ENCODE data around the gene ROMO1.

The ROMO1 gene

GRCh38 chr20:35699127-35699956, at the start of gene ROMO1, which contains the start of gene NFS1:
Gene ROMO1, plus strand, starts transcription at chr20:35699405. Its CDS starts 228 bp downstream, at chr20:35699633.
Gene NFS1, minus strand, starts transcription at chr20:35699352. Its CDS starts 64 bp downstream, at chr20:35699288.
- DNase-seq (ENCODE audit: low read depth in 2 of 2, low spot score in 1 of 2): peak; percentile 60 to 71

DNA sequence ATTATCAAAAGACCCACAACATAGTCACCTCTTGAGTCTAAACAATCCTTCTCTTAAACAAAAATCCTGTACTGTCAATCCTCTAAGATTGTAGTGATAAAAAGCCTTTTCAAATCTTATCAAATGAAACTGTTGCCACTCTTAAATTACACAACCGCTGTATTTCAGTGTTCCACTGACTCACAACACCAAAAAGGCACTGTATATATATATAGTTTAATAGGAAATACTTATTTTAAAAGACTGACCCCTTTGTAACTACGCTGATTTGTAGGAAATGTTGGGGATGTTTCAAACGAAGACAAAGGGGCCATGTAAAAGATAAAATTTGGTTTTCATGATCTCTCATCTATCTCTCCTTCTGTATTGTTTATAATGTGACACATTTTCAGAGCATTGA, 48.6 kb upstream of the ROMO1 start:
- no peak for DNase-seq (ENCODE audit: low read depth in 2 of 2, low spot score in 1 of 2)

GRCh38 chr20:35651958-35652357, 47.2 kb upstream of the ROMO1 start:
- no peak for DNase-seq (ENCODE audit: low read depth in 2 of 2, low spot score in 1 of 2)

- no peak for DNase-seq (ENCODE audit: low read depth in 2 of 2, low spot score in 1 of 2)
These were observed 46.4 kb upstream of the ROMO1 start for GRCh38 chr20:35652641-35653429.

DNA sequence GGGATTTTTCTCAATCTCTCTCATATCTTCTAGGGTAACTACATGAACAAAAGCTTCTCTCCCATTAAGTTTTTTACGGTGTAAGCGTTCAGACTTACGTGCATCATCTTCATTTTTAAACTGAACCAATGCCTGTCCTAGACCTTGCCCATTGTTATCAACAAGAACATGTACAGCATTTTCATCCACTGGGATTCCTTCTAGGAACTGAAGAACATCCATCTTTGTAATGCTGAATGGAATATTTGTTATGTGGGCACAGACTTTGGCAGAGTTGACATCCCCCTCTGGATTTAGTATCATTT, 45.8 kb upstream of the ROMO1 start:
- no peak for DNase-seq (ENCODE audit: low read depth in 2 of 2, low spot score in 1 of 2)

DNA sequence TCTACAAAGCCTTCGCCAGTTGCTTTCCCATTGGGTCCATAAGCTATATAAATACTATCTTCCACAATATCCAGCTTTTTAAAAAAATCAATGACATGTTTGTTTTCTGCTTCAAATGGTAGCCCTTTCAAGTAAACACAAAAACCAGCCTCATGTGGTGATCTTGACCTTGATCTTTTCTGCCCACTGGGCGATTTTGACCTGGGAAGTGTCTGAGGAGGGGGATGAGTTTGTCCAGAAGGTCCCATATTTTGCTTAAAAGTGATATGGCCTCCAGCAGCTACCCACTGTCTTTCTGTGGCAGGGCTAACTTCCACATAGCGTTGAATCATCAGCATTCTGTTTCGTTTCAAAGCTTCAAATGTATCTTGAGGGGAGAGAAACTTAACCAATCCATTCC, 45.3 kb upstream of the ROMO1 start:
- no peak for DNase-seq (ENCODE audit: low read depth in 2 of 2, low spot score in 1 of 2)

DNA sequence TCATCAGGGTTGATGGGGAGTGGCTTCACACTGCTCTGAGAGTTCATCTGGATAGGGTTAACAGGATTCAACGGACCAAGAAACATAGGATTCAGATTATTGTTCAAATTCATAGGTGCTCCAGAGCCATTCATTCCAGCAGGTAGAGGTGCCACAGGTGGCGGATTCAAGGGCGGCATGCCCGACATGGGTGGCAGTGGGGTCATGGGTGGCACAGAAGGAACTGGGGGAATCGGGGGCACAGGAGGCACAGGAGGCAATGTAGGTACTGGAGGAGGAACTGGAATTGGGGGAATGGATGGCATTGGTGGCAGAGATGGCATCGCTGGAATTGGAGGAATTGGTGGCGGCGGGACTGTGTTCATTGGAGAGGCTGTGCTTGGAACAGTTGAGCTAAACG, 44.8 kb upstream of the ROMO1 start:
- DNase-seq (ENCODE audit: low read depth in 2 of 2, low spot score in 1 of 2): no peak

- no peak for DNase-seq (ENCODE audit: low read depth in 2 of 2, low spot score in 1 of 2)
These were observed 41.9 kb upstream of the ROMO1 start for GRCh38 chr20:35657271-35657670.

GRCh38 chr20:35660122-35660937, 38.9 kb upstream of the ROMO1 start:
- DNase-seq (ENCODE audit: low read depth in 2 of 2, low spot score in 1 of 2): no peak

DNA sequence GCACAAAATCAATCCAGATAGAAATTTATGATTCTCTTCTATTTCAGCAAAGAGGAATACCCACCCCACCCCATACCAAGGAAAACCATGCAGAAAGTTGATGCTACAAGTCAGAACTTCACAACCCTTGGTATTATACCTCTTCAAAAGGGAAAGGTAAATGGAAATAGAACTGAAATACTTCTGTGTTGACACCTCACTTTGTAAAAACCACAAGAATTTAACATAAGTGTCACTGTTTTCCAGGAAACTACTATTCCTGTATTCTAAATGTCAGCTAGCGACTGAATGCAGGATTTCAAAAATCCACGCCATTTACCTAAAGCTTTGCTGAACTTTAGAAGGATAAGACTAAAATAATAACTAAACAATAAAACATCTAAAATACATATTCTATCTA, 38.2 kb upstream of the ROMO1 start:
- no peak for DNase-seq (ENCODE audit: low read depth in 2 of 2, low spot score in 1 of 2)

DNA sequence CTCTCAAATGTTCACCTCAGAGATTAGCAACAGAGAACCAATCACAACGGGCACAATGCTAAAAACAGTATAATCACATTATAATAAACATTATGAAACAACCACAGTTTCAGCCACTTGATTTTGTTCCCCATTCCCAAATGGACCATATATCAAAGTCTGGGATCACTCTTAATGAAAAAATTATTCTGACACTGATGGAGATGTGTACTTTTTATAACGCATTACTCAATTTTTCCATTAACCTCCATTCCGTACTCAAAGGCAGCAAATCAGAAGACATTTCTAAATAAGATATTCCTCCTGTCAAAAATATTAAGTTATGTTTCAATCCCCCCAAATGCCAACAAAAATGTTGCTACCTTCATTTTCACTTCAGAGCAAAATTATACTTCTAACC, 37.3 kb upstream of the ROMO1 start:
- DNase-seq (ENCODE audit: low read depth in 2 of 2, low spot score in 1 of 2): no peak

DNA sequence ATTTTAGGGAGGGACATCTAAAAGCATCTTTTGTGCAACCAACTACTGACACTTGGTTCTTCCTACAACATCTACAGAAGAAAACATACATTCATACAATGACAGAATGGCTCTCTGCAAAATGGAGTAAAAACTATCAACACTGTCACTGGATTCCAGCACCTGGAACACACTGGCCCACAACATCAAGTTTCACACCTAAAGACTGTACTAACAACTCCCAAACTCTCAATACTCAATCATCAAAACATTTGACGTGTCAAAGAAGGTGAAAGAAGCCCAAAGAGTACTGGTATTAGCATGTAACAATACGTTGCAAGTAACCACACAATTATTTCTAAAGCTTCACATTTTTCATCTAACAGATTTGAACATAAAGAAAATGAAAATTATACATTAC, 36.7 kb upstream of the ROMO1 start:
- DNase-seq (ENCODE audit: low read depth in 2 of 2, low spot score in 1 of 2): no peak

DNA sequence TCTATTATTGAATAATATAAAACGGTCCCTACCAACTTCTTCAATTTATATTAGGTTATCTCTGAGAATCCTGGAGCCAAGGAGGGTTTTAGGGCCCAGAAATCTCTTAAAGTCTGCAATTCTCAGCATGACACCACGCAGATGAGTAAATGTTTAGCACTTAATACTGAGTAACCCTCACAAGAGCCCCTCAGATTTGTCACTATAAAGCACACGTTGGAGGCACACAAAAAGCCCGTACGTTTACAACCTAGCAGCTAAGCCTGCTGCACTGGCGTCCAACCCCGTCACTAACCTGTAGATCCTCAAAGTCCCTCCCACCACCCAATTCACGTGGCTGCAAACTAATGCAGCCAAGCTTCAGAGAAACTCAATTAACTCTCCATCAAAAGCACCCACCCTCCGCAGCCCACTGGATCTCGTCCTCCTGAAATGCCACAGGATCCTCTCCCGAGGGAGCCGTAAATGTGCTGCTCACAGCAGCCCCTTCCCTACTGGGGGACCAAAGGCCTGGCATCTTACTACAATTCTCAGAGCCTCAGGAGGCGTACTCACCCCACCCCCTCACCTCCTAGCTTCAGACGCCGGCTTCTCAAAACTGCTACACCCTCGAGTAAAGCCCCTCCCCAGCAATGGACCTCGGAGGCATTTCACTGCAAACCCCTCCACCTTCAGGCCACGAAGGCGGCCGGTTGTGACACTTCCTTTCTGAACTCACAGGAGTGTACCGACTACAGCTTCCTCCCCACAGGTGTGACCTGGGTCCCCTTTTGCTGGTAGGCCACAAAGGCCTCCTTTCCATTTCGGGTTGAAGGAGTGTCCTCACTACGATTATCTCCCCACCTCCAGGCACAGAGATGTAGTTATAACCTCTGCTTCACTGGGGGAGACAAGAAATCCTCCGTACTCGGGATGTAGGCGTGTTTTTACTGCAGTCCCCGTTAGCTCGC, 35.4 kb upstream of the ROMO1 start:
- DNase-seq (ENCODE audit: low read depth in 2 of 2, low spot score in 1 of 2): peak; percentile 19 to 35

DNA sequence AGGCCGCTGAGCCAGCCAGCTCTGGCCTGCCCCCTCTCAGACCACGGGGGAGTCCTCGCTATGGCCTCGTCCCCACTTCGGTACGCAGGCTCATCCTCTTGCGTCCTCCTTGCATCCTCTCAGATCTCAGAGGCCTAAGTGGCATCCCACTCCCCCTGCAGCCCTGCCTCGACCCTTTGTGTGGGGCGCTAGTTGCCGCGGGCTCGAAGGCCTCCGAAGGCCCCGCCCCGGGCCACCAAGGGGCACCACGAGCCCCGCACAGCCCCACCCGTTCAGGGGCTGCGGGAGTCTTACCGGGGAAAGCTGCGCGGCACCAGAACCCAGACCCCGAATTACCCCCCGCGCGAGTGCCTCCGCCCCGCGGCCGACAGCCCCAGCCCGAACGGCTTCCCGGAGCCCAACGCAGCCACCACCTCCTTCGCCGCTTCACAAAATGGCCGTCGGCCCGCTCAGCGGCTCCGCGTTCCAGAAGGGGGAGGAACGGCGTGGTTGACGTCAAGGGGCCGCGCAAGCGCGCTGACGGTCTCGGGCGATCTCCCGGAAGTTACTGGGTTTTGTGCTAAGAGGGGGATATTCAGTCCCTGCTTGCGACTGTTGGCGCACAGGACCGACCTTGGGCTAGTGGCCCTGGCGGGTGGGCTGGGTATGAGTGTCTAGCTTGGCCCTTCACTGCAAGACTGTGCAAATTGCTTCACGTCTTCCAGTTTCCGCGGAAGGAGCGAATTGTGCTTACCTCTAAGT, 34.6 kb upstream of the ROMO1 start, which contains the start of the genes CPNE1 and RBM12:
CPNE1 (minus strand) TSS at position 435 of the 741 bp plus-strand sequence. CDS start 31,977 bp downstream, outside the sequence.
RBM12 (minus strand) TSS at position 435 of the 741 bp plus-strand sequence. CDS start 9,578 bp downstream, outside the sequence.
- DNase-seq (ENCODE audit: low read depth in 2 of 2, low spot score in 1 of 2): peak; percentile 80 to 86

GRCh38 chr20:35665949-35666288, 33.3 kb upstream of the ROMO1 start:
- no peak for DNase-seq (ENCODE audit: low read depth in 2 of 2, low spot score in 1 of 2)

- no peak for DNase-seq (ENCODE audit: low read depth in 2 of 2, low spot score in 1 of 2)
These were observed 30.0 kb upstream of the ROMO1 start for GRCh38 chr20:35669221-35669620.

DNA sequence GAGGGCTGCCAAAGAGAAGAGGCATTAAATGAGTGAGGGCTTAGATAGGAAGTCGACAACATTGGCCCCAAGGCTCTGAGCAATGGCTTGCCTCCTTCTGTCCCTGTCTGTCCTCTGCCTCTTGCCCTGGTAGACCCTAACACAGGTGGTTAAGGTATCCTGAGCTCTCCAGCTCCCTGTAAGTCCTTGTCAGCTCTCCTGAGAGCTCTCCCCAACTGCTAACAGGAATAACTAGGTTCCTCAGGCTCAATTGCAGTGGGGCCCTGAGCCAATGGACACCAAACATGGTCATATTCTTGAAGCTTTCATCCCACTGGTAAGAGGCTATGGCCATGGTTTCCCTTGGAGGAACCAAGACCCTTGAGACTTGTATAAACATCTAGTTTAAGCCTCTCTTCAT, 29.5 kb upstream of the ROMO1 start:
- DNase-seq (ENCODE audit: low read depth in 2 of 2, low spot score in 1 of 2): no peak

DNA sequence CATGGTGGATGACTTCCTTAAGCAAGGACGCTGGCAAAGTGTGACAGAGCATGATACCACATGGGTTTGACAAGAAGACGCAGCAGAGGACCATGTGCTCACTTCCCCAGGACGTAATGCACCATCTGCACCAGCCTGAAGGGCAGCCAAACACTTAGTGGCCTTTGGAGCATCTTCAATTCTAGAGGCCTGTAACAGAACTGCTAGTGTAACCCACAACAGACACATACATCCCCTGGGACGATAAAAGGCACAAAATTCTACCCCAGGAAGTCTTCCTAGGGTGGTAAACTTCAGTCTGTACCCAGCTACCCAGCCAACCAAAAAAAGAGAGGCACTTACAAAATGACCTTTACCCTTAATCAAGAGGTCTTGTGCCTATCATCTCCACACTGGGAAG, 25.3 kb upstream of the ROMO1 start:
- no peak for DNase-seq (ENCODE audit: low read depth in 2 of 2, low spot score in 1 of 2)

DNA sequence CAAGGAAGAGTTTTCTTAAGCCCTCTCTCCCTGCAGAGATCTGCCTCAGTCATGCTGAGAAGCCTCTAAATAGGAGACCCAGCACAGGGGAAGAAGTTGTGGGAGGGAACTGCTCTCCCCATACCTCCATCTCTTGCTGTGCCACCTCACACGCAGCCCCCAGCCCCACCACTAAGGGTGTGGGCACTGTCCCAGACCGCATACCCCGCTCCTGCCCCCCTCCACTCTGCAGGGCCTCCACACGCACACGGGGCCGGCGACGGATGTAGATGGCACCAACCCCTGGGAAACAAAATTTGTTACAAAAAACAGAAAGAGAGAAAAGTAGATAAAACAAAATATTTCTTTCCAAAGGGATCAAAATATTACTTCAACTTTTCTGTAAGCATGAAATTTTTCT, 24.3 kb upstream of the ROMO1 start:
- DNase-seq (ENCODE audit: low read depth in 2 of 2, low spot score in 1 of 2): no peak

Measured in stimulated activated CD8-positive, alpha-beta memory T cell treated with anti-CD3 and anti-CD28 coated beads, Interleukin-4, amount 100 ng/mL, for 1 hour (primary cell).